Naive thymus-derived CD4-positive, alpha-beta T cell (primary cell): ENCODE data around the gene ELMO1. TPM values are rescaled to one million over a fixed set of nuclear protein-coding genes. Genes with fewer than 3 reads are reported as not detected.

ENCODE experiments used
- ATAC-seq: fragments of 150-1000 bp; cut with Tn5 transposase; 2 replicates; pipeline ENCODE4 v1.10.0; 2021; ENCODE audit warnings: mild to moderate bottlenecking, moderate library complexity
- CTCF ChIA-PET: fragments of 350-600 bp; sonication (Branson Sonifier 250); formaldehyde crosslinking; loops from one replicate; lab custom pipeline; 2021; ENCODE audit warnings: antibody characterized with exemption; lab: Charles Lee
- POLR2A ChIA-PET: fragments of 350-600 bp; sonication (Branson Sonifier 250); formaldehyde crosslinking; loops from one replicate; lab custom pipeline; 2021; ENCODE audit warnings: antibody characterized with exemption, inconsistent platforms; lab: Charles Lee
- DNase-seq, 9 donors: peaks; one replicate each; pipeline versions ENCODE4 v3.0.0 to v3.0.0-alpha.2; 2020 to 2022; ENCODE audit warnings: mixed read lengths in 1 of 9
- H3K27ac ChIP-seq: one replicate; pipeline ENCODE4 v1.7.0; 2013; ENCODE audit warnings: mild to moderate bottlenecking, low read depth, low read length, moderate library complexity
- H3K27me3 ChIP-seq, 2 donors: one replicate each; pipeline ENCODE4 v1.7.0; 2013; ENCODE audit warnings: low read length in 2 of 2, mild to moderate bottlenecking in 2 of 2, moderate library complexity in 2 of 2; ENCODE audit not compliant: control insufficient read depth in 2 of 2, insufficient read depth in 2 of 2
- H3K36me3 ChIP-seq, 3 experiments: 1 replicate in 2 of 3; 2 replicates in 1 of 3; pipeline ENCODE4 v1.7.0; 2013; ENCODE audit warnings: low read length in 3 of 3, mild to moderate bottlenecking in 3 of 3, moderate library complexity in 1 of 3; ENCODE audit not compliant: insufficient read depth in 3 of 3, control insufficient read depth in 2 of 3
- H3K4me1 ChIP-seq, 2 donors: one replicate each; pipeline ENCODE4 v1.7.0; 2013; ENCODE audit warnings: low read length in 2 of 2, mild to moderate bottlenecking in 2 of 2, moderate library complexity in 1 of 2; ENCODE audit not compliant: control insufficient read depth in 2 of 2, insufficient read depth in 2 of 2
- H3K4me3 ChIP-seq: 2 replicates; pipeline ENCODE4 v1.7.0; 2013; ENCODE audit warnings: mild to moderate bottlenecking, low read length
- H3K9me3 ChIP-seq, 3 experiments: 1 replicate in 2 of 3; 2 replicates in 1 of 3; pipeline ENCODE4 v1.7.0; 2013; ENCODE audit warnings: low read length in 3 of 3; ENCODE audit not compliant: control insufficient read depth in 2 of 3
- H3K27ac Mint-ChIP-seq, 9 donors: one replicate each; pipeline ENCODE4 v1.8.0; 2020 to 2022; ENCODE audit warnings: mixed read lengths in 9 of 9, mild to moderate bottlenecking in 8 of 9, moderate library complexity in 5 of 9, inconsistent platforms in 2 of 9
- H3K27me3 Mint-ChIP-seq, 5 donors: one replicate each; pipeline ENCODE4 v1.8.0; 2021 to 2022; ENCODE audit warnings: mixed read lengths in 5 of 5, mild to moderate bottlenecking in 1 of 5
- H3K36me3 Mint-ChIP-seq, 5 donors: one replicate each; pipeline ENCODE4 v1.8.0; 2020 to 2022; ENCODE audit warnings: mixed read lengths in 5 of 5, mild to moderate bottlenecking in 3 of 5, inconsistent platforms in 1 of 5
- H3K4me1 Mint-ChIP-seq, 7 donors: one replicate each; pipeline ENCODE4 v1.8.0; 2020 to 2022; ENCODE audit warnings: mixed read lengths in 7 of 7, mild to moderate bottlenecking in 3 of 7, inconsistent platforms in 1 of 7
- H3K4me3 Mint-ChIP-seq, 10 donors: one replicate each; pipeline ENCODE4 v1.8.0; 2020 to 2022; ENCODE audit warnings: mild to moderate bottlenecking in 10 of 10, mixed read lengths in 10 of 10, moderate library complexity in 6 of 10, inconsistent platforms in 2 of 10
- H3K9me3 Mint-ChIP-seq, 11 donors: one replicate each; pipeline ENCODE4 v1.8.0; 2020 to 2022; ENCODE audit warnings: mixed read lengths in 11 of 11, mild to moderate bottlenecking in 4 of 11, inconsistent platforms in 1 of 11, moderate library complexity in 1 of 11
- intact Hi-C, 2 donors: fragments of 100-400 bp; cut with micrococcal nuclease; formaldehyde crosslinking; loops; one replicate each; pipeline ENCODE4 v1.15.1; 2023
- polyA plus RNA-seq, 2 donors: library from polyadenylated mRNA; unstranded; fragments of 300-500 nt; fragmentation: Illumina TruSeq; gene quantifications; one replicate each; pipeline ENCODE4 v1.2.3, GENCODE V29; 2021
- total RNA-seq, 6 experiments: library from RNA in 5 of 6; stranded (reverse) in 5 of 6; gene quantifications; 1 replicate in 5 of 6; 2 replicates in 1 of 6; pipeline ENCODE4 v1.2.3 and lab custom pipeline; 2021 to 2026

The ELMO1 gene
- total and polyA plus RNA-seq, 7 experiments from 2014 or later = 63.6 to 160 (median 124) TPM

DNA sequence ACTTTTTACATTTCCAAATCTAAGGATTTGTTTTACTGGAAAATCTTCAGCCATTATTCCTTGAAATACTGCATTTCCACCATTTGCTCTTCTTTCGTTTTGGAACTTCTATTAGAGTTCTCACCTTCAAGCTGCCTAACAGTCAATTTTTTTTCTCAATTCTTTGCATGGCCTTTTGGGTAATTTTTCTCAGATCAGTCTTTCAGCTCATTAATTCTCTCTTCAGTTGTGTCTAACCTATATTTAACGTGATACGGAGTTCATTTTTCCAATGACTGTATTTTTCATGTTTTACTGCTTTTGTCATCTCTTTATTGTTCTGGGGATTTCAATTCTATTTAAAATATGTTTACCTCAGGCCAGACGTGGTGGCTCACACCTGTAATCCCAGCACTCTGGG, 600.7 kb downstream of the ELMO1 start:
- CTCF ChIA-PET = no interaction called here
- H3K36me3 Mint-ChIP-seq = peaks cover 0 to 50% (median 27%) of the 10 kb centered on the region in 5 donors
- intact Hi-C loops = no loop called here

GRCh38 chr7:36844374-36844773, 604.3 kb downstream of the ELMO1 start:
- H3K27ac Mint-ChIP-seq = no peak overlapping the region
- CTCF ChIA-PET = no interaction called here

More for the DNA sequence above, 600.7 kb downstream of the ELMO1 start:
- POLR2A ChIA-PET = no interaction called here
- H3K27me3 ChIP-seq = no peaks in the 10 kb centered on the region
- H3K4me3 ChIP-seq = no peak overlapping the region
- H3K27me3 Mint-ChIP-seq = no peaks in the 10 kb centered on the region
- no peak for DNase-seq
- H3K4me1 Mint-ChIP-seq = peaks cover 7 to 15% (median 12%) of the 10 kb centered on the region in 7 donors
- H3K4me3 Mint-ChIP-seq = no peak overlapping the region
- ATAC-seq = no peak
- H3K27ac ChIP-seq = no peak overlapping the region
- H3K27ac Mint-ChIP-seq = peak overlapping the region in 1 of 9 donors; percentile 10
- H3K4me1 ChIP-seq = peaks cover 0 to 12% of the 10 kb centered on the region in 2 donors
- H3K9me3 Mint-ChIP-seq = peaks cover 5 to 38% (median 17%) of the 10 kb centered on the region in 11 donors
- H3K36me3 ChIP-seq = no peaks in the 10 kb centered on the region
- H3K9me3 ChIP-seq = peaks cover 0 to 10% (median 0%) of the 10 kb centered on the region in 3 experiments

GRCh38 chr7:36840904-36841303, 607.8 kb downstream of the ELMO1 start:
- Histone ChIP-seq H3K9me3 (no peaks in the 10 kb centered on the region), H3K27ac (no peak overlapping the region), H3K27me3 (no peaks in the 10 kb centered on the region), H3K4me3 (no peak overlapping the region), H3K4me1 (no peaks in the 10 kb centered on the region), H3K36me3 (no peaks in the 10 kb centered on the region)
- intact Hi-C loops = loop anchor here in 1 of 2 donors (5.0 kb wide), 1 partner anchor 119 kb away; the partner anchor contains the start of gene AOAH
- ChIA-PET POLR2A (interaction anchor here (0.6 kb wide), 1 partner anchor 190 kb away, joined by 3 read pairs; no protein-coding TSS in a partner anchor), CTCF (interaction anchor here (0.7 kb wide), 1 partner anchor 466 kb away, joined by 3 read pairs; no protein-coding TSS in a partner anchor)
- Mint-ChIP-seq H3K4me1 (peaks cover 0 to 1% (median 0%) of the 10 kb centered on the region in 7 donors), H3K4me3 (no peak overlapping the region), H3K9me3 (peaks cover 0 to 12% (median 4%) of the 10 kb centered on the region in 11 donors), H3K27me3 (peaks cover 0 to 2% (median 0%) of the 10 kb centered on the region in 5 donors), H3K36me3 (peaks cover 0 to 12% (median 0%) of the 10 kb centered on the region in 5 donors), H3K27ac (peak overlapping the region in 1 of 9 donors; percentile 72)
- DNase-seq (no peak), ATAC-seq (no peak)

More at GRCh38 chr7:36844374-36844773, 604.3 kb downstream of the ELMO1 start:
- intact Hi-C loops = loop anchor here in 1 of 2 donors (5.0 kb wide), 1 partner anchor 122 kb away; the partner anchor contains the start of gene AOAH
- DNase-seq (no peak), ATAC-seq (no peak)
- no peak overlapping the region for H3K27ac ChIP-seq
- H3K4me1 ChIP-seq = no peaks in the 10 kb centered on the region
- peaks cover 0 to 10% (median 0%) of the 10 kb centered on the region in 3 experiments for H3K9me3 ChIP-seq
- H3K9me3 Mint-ChIP-seq = peaks cover 5 to 28% (median 15%) of the 10 kb centered on the region in 11 donors
- H3K27me3 Mint-ChIP-seq = no peaks in the 10 kb centered on the region
- POLR2A ChIA-PET = no interaction called here
- H3K4me3 Mint-ChIP-seq = no peak overlapping the region
- H3K36me3 Mint-ChIP-seq = peaks cover 0 to 26% (median 12%) of the 10 kb centered on the region in 5 donors
- H3K36me3 ChIP-seq = no peaks in the 10 kb centered on the region
- no peaks in the 10 kb centered on the region for H3K27me3 ChIP-seq
- peaks cover 0 to 1% (median 0%) of the 10 kb centered on the region in 7 donors for H3K4me1 Mint-ChIP-seq
- no peak overlapping the region for H3K4me3 ChIP-seq

DNA sequence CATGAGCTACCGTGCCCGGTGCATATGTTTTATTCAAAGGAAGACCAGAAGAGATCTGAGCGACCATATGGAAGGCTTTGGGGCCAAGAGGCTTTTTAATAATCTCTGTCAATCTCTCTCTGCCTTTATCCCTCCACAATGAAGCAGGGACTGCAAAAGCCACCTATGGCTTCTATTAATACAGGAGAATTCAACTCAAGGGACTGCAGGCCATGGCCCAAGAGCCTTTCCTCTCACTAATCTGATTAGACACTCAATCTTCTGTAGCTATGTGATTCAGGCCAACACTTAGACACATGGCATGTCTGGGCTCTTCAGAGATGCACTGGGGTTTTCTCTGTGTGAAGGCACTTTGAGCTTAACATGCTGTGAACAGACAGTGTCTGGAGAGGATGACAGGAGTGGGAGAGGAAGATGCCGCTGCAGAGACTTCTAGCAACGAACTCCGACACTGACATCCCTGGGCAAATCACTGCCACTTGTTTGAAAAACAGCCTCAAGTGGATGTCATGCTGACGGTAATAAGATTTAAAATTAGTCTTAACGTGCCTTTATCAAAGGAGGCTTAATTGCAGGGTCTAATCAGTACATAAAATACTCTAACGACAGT, 609.9 kb downstream of the ELMO1 start:
- Histone ChIP-seq H3K4me3 (no peak overlapping the region), H3K27ac (no peak overlapping the region), H3K9me3 (no peaks in the 10 kb centered on the region), H3K27me3 (no peaks in the 10 kb centered on the region), H3K36me3 (no peaks in the 10 kb centered on the region), H3K4me1 (no peaks in the 10 kb centered on the region)
- Mint-ChIP-seq H3K36me3 (peaks cover 0 to 11% (median 4%) of the 10 kb centered on the region in 5 donors), H3K4me3 (no peak overlapping the region), H3K9me3 (peaks cover 0 to 15% (median 4%) of the 10 kb centered on the region in 11 donors), H3K27ac (peak overlapping the region in 1 of 9 donors; percentile 9), H3K4me1 (peaks cover 0 to 1% (median 0%) of the 10 kb centered on the region in 7 donors), H3K27me3 (peaks cover 0 to 9% (median 0%) of the 10 kb centered on the region in 5 donors)
- ATAC-seq (no peak), DNase-seq (no peak)
- intact Hi-C loops = no loop called here
- CTCF ChIA-PET = no interaction called here
- POLR2A ChIA-PET = no interaction called here

GRCh38 chr7:36831049-36831448, 617.6 kb downstream of the ELMO1 start:
- intact Hi-C loops = no loop called here

DNA sequence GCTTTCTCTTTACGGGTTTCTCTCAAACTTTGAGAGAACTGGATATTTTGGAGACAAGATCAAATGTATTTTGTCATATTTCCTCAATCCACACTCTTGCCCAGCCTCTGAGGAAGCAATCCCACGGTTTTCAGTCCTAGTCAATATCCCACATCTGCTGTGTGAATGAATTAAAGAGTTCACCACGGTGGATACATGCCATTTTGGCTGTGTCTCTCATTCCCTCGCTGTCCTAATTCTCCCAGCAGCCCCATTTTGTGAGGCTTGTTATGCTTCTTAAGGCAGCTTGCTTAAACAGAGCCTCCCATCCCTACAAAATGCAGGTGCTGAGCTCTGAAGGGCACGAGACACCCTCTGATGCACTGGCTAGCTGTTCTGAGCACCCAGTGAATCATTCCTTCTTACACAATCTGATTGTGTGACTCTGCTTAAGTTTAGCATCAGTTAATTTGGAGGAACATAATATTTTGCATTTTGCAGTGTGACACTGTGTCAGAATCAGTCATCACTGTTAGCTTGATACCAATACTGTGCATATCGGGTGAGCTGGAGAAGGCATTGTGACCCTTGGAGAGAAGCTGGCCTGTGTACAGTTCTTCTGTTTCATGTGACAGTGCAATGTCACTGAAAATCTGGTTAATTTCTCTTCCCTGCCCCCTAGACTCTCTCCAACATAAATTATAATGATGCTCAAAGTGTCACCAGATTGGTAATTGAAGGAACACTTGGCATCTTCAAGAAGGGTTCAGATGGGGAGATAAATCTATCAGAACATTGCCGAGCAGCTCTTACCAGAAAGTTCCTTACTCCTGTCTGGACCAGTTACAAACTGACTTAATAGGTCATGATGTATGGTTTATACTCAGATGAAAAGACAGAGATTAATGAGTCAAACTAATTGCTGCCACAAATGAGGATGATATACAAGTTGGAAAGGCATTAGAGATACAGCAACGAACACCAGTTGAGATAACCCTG, 620.6 kb downstream of the ELMO1 start:
- no peak overlapping the region for H3K27ac ChIP-seq
- H3K36me3 ChIP-seq = no peaks in the 10 kb centered on the region
- ChIA-PET CTCF (no interaction called here), POLR2A (no interaction called here)
- H3K27me3 ChIP-seq = no peaks in the 10 kb centered on the region
- H3K27ac Mint-ChIP-seq = peak overlapping the region in 1 of 9 donors; percentile 31
- no peaks in the 10 kb centered on the region for H3K4me1 ChIP-seq
- peaks cover 0 to 16% (median 0%) of the 10 kb centered on the region in 5 donors for H3K36me3 Mint-ChIP-seq
- H3K27me3 Mint-ChIP-seq = peaks cover 0 to 8% (median 0%) of the 10 kb centered on the region in 5 donors
- H3K4me1 Mint-ChIP-seq = no peaks in the 10 kb centered on the region
- ATAC-seq = peak; percentile 26
- DNase-seq = no peak
- no peaks in the 10 kb centered on the region for H3K9me3 ChIP-seq
- H3K4me3 ChIP-seq = no peak overlapping the region
- H3K9me3 Mint-ChIP-seq = peaks cover 0 to 9% (median 0%) of the 10 kb centered on the region in 11 donors
- intact Hi-C loops = no loop called here
- no peak overlapping the region for H3K4me3 Mint-ChIP-seq

More at GRCh38 chr7:36831049-36831448, 617.6 kb downstream of the ELMO1 start:
- H3K4me1 Mint-ChIP-seq = no peaks in the 10 kb centered on the region
- H3K36me3 Mint-ChIP-seq = peaks cover 0 to 21% (median 7%) of the 10 kb centered on the region in 5 donors
- ATAC-seq (no peak), DNase-seq (no peak)
- ChIA-PET POLR2A (no interaction called here), CTCF (no interaction called here)
- H3K27me3 Mint-ChIP-seq = peaks cover 0 to 8% (median 0%) of the 10 kb centered on the region in 5 donors
- Histone ChIP-seq H3K4me3 (no peak overlapping the region), H3K36me3 (no peaks in the 10 kb centered on the region), H3K27ac (no peak overlapping the region), H3K9me3 (no peaks in the 10 kb centered on the region), H3K27me3 (no peaks in the 10 kb centered on the region), H3K4me1 (no peaks in the 10 kb centered on the region)
- H3K4me3 Mint-ChIP-seq = no peak overlapping the region
- peaks cover 0 to 18% (median 3%) of the 10 kb centered on the region in 11 donors for H3K9me3 Mint-ChIP-seq
- H3K27ac Mint-ChIP-seq = peak overlapping the region in 2 of 9 donors; percentile 21 to 63
